ENCODE results near the gene PTH1R. TPM values are rescaled to one million over a fixed set of nuclear protein-coding genes. Genes with fewer than 3 reads are reported as not detected.

Gene PTH1R
- total RNA-seq, 4 donors from 2014 or later: 7.8 to 18.5 (median 14.5) TPM

DNA sequence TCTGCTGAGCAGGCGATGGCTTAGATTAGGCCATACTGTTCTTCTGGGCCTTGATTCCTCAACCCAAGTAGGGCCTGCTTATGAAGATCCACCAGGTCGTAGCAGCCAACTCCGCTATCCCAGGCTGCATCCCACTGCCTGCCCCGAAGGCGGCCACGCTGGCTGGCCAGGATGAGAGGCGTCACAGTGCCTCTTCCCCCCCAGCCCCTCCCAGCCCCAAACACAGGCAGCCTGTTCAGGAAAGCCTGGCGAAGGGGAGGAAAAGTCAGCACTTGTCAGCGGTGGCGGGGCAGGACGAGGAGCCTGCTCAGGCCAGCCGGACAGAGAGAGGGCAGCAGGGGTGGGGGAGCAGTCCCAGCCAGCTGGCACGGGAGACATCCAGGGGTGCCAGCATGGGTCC, 11.2 kb downstream of the PTH1R start:
- H3K27me3 ChIP-seq: no peaks in the 10 kb centered on the region
- no peak overlapping the region for H3K4me3 ChIP-seq
- no peaks in the 10 kb centered on the region for H3K9me3 ChIP-seq
- no peak for ATAC-seq
- TF ChIP-seq, protein P1, sequence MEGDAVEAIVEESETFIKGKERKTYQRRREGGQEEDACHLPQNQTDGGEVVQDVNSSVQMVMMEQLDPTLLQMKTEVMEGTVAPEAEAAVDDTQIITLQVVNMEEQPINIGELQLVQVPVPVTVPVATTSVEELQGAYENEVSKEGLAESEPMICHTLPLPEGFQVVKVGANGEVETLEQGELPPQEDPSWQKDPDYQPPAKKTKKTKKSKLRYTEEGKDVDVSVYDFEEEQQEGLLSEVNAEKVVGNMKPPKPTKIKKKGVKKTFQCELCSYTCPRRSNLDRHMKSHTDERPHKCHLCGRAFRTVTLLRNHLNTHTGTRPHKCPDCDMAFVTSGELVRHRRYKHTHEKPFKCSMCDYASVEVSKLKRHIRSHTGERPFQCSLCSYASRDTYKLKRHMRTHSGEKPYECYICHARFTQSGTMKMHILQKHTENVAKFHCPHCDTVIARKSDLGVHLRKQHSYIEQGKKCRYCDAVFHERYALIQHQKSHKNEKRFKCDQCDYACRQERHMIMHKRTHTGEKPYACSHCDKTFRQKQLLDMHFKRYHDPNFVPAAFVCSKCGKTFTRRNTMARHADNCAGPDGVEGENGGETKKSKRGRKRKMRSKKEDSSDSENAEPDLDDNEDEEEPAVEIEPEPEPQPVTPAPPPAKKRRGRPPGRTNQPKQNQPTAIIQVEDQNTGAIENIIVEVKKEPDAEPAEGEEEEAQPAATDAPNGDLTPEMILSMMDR (IDR thresholded peaks at IDR 0.05): no peak
- WGBS, 2 donors (ENCODE audit: low coverage in 1 of 2): 53 to 100% methylated on average over 1 to 3 of the region's 13 CpGs
- peaks cover 0 to 63% (median 16%) of the 10 kb centered on the region in 3 donors for H3K4me1 ChIP-seq
- H3K36me3 ChIP-seq: no peaks in the 10 kb centered on the region
- H3K27ac ChIP-seq: no peak overlapping the region

- Histone ChIP-seq H3K27me3 (no peaks in the 10 kb centered on the region), H3K27ac (no peak overlapping the region), H3K9me3 (no peaks in the 10 kb centered on the region), H3K4me3 (no peak overlapping the region), H3K4me1 (peaks cover 0 to 57% (median 10%) of the 10 kb centered on the region in 3 donors), H3K36me3 (no peaks in the 10 kb centered on the region)
- TF ChIP-seq POLR2A (IDR thresholded peaks at IDR 0.05): no peak
- TF ChIP-seq, protein P1 (IDR thresholded peaks at IDR 0.05): no peak
- no peak for TF ChIP-seq POLR2AphosphoS5 (IDR thresholded peaks at IDR 0.05)
- no peak for TF ChIP-seq EP300 (IDR thresholded peaks at IDR 0.05)
- whole genome bisulfite sequencing, 2 donors (ENCODE audit: low coverage in 1 of 2): 83% methylated on average over 1 to 2 of the region's 6 CpGs
- no peak for ATAC-seq
These were observed 12.0 kb downstream of the PTH1R start for GRCh38 chr3:46889381-46890110.

DNA sequence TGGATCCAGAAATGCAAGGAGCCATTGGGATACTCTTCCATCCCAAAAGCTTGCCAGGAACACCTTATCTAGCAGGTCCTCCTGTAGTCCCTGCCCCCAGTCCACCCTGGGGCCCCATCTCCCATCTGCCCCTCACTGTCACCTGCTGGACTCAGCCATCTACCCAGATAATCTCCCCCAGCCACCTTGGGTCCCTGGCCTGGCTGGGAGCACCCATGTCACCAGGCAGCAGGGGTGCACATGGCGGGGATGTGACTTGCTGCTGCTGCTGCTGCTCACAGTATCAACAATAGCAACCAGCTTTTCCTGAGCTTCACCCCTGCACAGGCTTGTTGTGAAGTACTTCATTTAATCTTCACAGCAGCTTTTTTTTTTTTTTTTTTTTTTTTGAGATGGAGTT, 12.6 kb downstream of the PTH1R start:
- no CpG with 5 or more reads among the region's 1 CpG for WGBS, 2 donors (ENCODE audit: low coverage in 1 of 2)
- H3K27me3 ChIP-seq: no peaks in the 10 kb centered on the region
- no peak for ATAC-seq
- H3K4me3 ChIP-seq: no peak overlapping the region
- TF ChIP-seq, protein P1 (IDR thresholded peaks at IDR 0.05): no peak
- TF ChIP-seq EP300 (IDR thresholded peaks at IDR 0.05) (no peak), POLR2A (IDR thresholded peaks at IDR 0.05) (no peak), POLR2AphosphoS5 (IDR thresholded peaks at IDR 0.05) (no peak)
- H3K4me1 ChIP-seq: peaks cover 0 to 51% (median 10%) of the 10 kb centered on the region in 3 donors
- H3K36me3 ChIP-seq: no peaks in the 10 kb centered on the region
- H3K27ac ChIP-seq: no peak overlapping the region
- no peaks in the 10 kb centered on the region for H3K9me3 ChIP-seq

GRCh38 chr3:46891132-46891531, 13.6 kb downstream of the PTH1R start:
- H3K27ac ChIP-seq: no peak overlapping the region
- no peak for ATAC-seq
- H3K4me1 ChIP-seq: peaks cover 0 to 44% (median 10%) of the 10 kb centered on the region in 3 donors
- 85% methylated on average over 2 of the region's 3 CpGs; no CpG with 5 or more reads in 1 of the 2 donors for WGBS, 2 donors (ENCODE audit: low coverage in 1 of 2)
- TF ChIP-seq POLR2AphosphoS5 (IDR thresholded peaks at IDR 0.05) (no peak), EP300 (IDR thresholded peaks at IDR 0.05) (no peak), POLR2A (IDR thresholded peaks at IDR 0.05) (no peak)
- TF ChIP-seq, protein P1 (IDR thresholded peaks at IDR 0.05): no peak
- H3K4me3 ChIP-seq: no peak overlapping the region
- H3K9me3 ChIP-seq: no peaks in the 10 kb centered on the region
- no peaks in the 10 kb centered on the region for H3K27me3 ChIP-seq
- H3K36me3 ChIP-seq: no peaks in the 10 kb centered on the region

Measured in gastroesophageal sphincter (tissue), 4 donors.